Left forelimb (tissue), 1 donor: ENCODE measurements around the gene TBL1X.

Experiments
- DNase-seq: peaks from one replicate; pipeline ENCODE4 v3.0.0-alpha.2; 2018; ENCODE audit warnings: low spot score

The TBL1X gene

DNA sequence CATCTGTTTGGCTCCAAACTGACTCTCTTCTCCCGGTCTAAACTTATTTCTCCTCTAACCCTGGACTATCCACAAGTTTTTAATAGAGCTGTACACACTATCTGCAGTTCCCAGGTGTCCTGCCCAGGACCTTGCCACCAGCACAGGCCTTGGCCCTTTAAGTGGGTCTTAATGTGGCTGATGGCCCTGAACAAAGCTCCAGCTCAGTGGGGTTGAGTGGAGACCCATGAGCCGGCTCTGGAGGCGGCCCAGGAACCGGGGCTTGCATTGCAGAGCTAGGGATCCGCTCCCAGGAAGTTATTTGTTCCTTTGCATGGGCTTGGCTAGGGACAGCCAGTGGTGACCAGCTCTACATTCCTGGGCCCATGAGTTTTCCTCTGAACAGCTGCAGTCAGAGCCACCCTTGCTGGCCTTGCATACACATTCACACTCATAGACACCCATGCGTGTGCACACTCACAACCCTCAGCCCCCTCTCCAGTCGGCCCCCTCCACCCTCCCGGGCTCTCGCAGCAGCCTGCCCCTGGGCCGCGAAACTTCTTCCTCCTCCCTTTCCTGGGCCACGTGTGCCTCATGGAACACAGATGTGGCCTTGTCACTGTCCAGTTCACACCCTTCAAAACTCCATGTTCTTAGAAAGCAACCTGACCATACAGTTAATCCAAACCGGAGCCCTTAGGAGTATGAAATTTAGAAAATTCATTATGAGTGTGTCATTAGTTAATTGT, 242.6 kb downstream of the TBL1X start:
- DNase-seq, result no peak

DNA sequence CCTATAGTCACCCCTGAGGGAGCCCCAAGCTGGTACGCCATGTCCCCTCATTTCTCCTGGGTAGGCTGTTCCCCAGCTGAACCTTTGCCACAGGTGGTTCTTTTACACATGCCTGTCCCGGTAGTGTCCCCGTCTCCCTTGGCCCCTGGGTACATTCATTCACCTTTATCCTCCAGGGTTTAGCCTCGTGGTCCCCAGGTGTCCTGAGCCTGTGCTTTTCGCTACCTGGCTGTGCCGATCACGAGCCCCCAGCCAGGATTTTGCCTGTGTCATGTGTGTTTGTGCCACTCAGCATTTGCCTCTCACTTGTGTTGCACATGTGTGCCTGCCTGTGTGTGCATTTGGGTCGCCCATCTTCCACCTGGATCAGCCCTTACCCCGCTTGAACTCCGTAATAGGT, 243.2 kb downstream of the TBL1X start:
- no peak for DNase-seq

DNA sequence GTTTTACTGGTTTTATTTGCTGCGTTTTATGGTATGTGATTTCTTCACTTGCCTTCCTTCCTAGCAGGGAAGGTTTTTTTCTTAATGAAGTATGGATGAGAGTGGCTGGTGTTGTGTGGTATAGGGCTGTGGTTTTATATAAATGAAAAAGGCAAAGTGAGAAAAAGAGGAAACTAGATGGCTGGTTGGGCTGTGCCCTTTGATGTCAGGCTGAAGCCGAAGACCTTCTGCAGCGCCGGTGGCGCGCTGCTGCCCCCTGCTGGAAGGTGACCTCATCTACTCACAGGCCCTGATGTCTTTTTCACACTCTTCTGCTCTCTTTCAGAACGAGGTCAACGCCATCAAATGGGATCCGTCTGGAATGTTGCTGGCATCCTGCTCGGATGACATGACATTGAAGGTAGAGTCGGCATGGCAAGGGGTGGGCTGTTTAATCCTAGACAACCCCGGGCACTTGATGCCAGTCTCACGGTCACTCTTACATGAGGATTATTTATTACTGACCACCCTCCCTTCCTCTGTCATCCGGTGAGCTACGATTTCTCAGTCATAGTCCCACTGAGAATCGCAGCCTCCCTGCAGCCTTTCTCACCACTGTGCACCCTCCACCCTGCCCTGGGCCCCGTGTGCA, 244.2 kb downstream of the TBL1X start:
- peak; percentile 73 for DNase-seq

DNA sequence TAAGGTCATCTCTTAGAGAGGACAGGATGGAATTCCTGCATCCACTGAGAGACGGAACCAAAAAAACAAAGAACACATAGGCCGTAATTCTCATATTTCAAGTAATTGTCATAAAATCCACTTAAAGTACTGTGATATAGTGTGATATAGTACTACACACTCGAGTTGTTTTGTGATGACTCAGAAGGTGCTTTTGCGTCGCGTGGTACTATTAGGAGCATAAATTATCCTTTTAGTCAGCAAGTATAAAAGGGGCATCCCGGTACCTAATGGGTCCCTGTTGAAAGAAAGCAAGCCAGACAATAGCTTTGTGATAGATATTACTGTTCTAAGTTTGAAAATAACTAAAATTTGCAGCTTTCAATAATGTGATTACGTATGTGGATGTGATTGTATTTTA, 245.5 kb downstream of the TBL1X start:
- DNase-seq, result no peak

DNA sequence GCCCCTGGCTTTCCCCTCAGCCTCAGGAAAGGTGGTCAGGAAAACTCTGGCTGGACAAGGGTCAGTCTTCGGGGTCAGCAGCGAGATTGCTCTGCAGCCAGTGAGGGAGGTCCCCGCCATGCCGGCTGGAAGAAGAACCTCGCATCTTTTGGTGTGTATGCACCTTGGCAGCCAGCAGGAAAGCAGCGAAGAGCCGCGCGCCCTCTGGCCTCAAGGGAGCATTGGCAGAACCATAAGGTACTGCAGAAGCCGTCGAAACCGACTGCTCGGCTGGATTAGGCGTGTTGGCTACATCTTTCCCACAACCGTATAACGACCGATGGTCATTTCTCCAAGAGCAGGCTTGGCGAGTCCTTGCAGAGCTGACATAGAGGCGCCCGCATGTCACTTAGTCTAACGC, 252.5 kb downstream of the TBL1X start:
- no peak for DNase-seq

DNA sequence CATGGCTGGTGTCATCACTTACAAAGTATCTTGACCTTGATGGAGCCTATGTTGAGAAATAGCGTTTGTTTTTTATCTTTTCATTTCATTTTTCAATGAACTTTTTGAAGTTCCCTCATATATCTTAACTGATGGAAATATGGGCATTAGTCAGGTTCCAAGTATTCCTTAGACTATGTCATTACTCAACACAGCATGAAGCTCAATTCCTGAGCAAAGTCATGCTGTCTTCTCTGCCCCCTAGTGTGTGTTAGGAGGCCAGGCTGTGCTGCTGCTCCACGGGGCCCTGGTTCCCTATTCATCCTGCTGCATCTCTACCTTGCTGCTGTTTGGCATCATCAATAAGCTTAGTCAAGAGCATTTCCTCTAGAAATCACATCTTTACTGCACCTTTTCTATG, 259.9 kb downstream of the TBL1X start:
- no peak for DNase-seq

DNA sequence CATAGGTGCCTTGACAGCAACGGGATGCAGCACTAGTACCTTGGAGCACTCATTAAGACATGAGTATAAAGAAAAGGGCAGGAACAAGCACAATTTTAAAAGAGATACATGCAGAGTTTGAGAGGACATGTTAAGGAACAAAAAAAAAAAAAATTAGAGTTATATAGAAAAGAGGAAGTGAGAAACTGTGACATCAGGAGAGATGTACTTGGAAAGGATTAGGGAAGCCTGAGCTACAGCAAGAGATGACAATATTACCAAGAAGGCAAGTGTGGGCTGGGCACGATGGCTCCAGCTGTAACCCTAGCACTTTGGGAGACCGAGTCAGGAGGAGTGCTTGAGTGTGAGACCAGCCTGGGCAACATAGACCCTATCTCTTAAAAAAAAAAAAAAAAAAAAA, 263.4 kb downstream of the TBL1X start:
- no peak for DNase-seq

DNA sequence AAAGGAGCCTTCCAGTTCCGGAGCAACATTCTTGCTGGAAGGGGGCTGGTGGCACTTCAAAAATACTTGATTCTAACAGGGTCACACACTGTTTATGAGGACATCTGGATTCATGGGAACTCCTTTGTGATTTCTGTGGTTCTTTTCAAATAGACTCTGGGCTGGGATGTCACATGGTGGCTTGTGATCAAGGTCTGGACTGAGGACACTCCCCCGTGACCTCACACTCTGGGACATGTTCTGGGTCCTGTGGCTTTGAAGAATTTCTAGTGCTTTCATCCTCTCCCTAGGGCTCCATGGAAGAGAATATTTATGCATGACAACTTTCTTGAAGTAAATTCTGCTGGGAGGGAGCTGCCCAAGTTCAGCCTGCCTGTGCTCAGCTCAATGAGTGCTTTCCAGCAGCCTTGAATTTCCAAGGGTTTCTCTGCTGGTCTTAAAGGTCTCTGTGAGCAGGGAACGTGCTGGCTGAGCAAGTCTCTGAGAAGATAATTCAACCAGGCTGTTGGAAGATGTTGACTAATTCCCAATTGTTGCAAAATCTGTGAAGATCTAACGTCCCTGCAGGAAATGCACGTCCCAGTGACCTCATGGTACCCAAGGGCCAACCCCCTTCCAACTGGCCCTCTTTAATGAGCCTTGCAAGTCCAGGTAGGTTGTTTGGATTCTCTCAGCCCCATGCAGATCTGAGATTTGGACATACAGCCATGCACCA, 264.5 kb downstream of the TBL1X start:
- DNase-seq, result no peak

DNA sequence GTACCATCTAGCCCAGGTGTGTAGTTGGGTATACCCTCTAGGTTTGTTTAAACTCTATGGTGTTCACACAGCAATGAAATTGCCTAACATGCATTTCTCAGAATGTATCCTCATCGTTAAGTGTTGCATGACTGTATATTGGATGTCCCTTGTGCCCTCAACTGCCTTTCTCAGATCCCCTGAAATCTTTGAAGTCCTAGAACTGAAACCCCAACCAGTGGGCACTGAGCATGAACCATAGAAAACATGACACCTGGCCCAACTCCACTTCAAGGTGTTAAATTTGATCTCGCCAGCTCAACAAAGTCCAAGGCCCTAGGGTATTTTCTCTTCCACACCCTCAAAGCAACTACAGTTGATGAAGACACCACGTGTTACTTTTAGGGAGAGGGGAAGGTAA, 265.2 kb downstream of the TBL1X start:
- DNase-seq, result no peak

DNA sequence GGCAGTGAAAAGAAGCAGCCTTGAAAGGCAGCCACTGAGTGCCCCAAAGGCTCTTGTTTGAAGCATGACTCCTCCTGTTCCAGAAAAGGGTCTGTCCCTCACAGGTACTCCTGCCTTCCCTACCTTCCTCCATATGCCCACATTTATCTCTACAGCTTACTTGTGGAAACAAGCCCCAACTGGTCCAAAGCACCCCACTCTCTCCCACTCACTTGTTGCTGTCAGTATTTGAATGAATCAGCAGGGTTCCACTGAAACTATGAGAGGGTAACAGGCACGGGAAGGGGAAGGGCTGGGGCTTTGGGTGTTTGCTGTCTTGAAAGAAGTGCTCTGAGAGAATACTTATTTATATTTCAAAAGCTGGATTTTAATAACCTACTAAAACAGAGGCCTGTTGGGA, 265.9 kb downstream of the TBL1X start:
- no peak for DNase-seq

DNA sequence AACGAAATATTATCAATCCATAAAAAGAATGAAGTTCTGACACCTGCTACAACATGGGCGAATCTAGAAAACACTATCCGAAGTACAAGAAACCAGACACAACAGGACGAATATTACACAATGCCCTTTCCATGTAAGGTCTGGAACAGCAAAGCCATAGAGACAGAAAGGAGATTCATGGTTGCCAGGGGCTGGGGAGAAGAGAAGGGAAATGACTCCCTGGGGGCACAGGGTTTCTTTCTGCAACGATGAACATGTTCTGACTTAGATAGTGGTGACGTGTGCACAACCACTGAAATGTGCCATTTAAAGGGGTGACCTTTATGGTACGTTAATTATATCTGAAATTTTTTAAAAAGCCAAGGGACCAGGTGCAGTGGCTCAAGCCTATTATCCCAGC, 272.5 kb downstream of the TBL1X start:
- DNase-seq, result no peak

DNA sequence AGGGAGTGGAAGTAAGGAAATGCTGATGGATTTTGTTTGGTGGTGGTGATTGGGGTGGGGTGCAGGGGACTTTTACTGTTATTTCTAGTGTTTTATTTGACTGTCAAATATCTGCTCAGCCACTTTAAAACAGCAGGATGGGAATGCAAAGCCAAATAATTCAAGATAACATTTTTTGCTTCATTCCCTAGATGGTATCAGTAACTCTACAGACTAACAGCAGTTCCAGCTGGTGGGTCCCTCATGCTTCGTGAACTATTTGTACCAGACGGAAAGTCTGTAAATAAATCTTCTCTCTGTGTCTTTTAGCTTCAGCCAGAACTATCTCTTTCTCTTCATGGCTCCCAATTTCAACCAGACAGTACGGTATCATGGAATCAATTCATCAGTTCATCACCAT, 273.3 kb downstream of the TBL1X start:
- DNase-seq, result no peak

DNA sequence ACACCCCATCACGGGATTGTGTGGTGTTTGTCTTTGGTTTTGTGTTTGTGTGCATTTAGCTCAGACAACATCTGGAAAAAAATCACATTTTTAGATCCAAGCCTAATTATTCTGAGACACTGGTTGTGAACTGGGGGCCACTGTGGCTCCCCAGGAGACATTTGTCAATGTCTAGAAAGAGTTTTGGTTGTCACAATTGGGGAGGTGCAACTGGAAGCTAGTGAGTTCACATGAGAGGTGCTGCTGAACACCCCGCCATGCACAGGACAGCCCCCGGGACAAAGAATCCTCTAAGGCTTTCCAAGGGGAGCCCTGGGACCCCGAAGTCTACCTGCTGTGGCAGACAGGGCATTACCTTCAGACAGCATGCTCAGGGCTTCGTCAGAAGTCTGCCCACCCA, 274.3 kb downstream of the TBL1X start:
- no peak for DNase-seq

DNA sequence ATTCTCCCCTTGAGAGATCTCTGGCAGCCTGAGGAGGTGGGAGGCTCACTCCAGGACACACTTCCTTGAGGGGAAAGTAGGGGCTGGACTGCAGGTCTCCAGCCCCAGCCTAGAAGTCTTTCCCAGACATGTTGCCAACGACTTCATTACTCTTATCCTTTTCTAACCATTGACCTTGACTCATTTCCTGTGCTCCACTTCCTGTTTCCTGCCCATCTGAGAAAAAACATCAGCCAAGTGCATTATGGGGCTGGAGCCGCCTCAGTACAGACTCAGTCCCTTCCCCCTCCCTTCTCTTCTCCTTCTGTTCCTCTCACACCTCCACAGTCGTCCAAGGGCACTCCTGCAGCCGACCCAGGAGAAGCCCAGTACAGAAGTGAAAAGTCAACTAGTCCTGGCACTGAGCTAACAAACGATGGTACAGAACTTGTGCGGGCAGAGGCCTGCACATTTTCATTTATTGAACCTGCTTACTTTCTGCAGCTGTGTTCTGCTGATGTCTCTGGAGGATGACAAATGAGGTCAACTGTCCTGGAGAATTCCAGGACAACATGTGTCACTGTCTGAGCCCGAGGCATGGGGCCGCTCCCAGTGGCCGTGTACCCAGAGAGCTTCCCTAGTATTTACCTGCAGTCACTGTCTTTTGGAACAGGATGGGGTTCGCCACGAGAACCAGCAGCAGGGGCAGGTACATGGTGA, 280.7 kb downstream of the TBL1X start:
- no peak for DNase-seq

DNA sequence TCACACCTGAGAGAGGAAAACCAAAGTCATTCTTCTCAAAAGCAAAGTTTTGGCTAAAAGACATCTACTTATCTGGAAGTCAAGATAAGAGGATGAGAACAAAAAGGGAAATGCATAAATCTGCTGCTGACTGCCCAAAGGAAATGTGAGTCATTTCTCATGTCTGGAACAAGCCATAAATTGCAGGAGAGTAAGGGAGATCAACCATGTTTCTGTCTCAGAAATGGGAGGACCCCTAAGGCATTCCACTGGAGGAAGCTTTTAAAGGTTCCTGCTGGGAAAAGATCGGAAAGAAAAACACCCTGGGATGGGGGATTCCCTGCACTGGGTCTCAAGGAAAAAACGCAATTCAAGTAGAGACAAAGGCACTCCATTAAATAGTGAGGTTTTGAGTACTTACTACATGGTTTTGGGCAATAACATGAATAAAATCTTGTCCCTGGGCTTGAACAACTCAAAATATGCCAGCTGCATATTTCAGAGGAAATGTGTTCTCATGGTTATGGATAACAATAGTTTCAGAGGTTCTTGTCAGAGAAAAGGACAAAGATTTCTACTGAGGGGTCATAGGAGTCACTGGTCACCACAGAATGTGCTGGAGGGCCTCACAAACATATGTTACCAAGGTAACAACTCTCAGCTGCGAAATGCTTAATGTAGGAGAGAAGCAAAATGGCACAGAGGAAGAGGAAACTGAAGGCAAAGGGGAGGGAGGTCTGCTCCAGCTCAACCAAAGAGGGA, 281.5 kb downstream of the TBL1X start:
- no peak for DNase-seq

DNA sequence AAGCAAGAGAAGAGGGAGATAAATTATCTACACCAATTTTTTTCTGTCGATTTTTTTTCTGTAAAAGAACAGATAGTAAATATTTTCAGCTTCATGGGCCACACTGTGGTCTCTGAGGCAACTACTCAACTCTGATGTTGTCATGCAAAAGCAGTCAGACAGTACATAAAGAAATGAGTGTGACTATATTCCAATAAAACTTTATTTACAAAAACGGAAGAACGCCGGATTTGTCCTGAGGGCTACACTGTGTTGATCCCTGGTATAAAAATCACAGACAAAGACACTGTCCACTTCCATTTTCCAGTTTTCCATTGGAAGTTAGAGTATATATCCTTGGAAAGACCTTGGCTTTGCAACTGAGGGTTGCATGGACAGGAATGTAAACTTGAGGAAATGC, 282.8 kb downstream of the TBL1X start:
- DNase-seq, result no peak

DNA sequence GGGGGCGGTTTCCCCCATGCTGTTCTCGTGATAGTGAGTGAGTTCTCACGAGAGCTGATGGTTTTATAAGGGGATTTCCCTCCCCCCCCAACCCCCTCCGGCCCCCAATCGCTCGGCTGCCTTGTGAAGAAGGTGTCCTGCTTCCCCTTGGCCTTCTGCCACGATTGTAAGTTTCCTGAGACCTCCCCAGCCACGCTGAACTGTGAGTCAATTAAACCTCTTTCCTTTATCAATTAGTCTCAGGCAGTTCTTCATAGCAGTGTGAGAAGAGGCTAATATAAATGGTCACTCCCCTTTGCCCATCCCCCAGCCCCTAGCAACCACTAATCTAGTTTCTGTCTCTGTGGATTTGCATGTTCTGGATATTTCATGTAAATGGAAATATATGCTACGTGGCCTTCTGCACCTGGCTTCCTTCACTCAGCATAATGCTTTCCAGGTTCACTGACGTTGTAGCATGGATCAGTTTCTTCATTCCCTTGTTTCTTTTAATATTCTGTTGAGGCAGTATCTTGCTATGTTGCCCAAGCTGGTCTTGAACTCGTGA, 284.4 kb downstream of the TBL1X start:
- DNase-seq, result no peak

DNA sequence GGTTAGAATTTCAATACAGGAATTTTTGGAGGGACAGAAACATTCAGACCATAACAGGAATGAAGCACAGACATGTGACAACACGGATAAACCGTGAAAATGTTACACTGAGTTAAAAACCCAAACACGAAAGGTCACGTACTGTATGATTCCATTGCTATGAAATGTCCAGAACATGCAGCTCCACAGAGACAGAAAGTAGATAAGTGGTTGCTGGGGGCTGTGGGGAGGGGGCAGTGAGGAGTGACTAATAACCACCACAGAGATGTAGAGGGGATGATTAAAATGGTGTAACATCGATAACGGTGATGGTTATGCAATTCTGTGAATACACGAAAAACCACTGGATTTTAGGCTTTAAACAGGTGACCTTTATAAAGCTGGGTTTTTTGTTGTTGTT, 292.5 kb downstream of the TBL1X start:
- no peak for DNase-seq

DNA sequence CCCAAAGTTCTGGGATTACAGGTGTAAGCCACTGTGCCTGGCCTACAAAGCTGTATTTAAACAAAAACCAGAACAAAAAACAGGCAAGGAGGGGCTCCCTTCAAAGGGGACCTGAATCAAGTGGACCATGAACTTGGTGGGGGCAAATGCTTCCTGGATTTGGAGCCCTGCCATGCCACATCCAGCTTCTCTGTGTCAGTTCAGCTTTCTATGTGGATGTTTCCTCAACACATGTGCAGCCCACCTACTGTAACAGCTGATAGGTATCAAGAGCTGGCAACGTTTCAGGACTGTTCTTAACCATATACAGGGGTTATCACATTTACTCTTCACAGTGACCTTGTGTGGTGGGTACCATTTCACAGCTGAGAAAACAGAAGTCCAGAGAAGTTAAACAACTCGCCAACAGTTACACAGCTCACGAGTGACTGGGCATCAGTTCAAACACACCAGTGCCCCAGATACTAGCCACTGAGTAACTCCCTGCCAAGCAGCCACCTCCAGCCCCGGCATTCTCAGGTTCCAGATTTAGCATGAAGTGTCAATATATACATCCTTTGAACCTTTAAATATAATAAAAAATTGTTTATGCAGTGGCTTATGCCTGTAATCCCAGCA, 293.3 kb downstream of the TBL1X start:
- DNase-seq, result no peak

DNA sequence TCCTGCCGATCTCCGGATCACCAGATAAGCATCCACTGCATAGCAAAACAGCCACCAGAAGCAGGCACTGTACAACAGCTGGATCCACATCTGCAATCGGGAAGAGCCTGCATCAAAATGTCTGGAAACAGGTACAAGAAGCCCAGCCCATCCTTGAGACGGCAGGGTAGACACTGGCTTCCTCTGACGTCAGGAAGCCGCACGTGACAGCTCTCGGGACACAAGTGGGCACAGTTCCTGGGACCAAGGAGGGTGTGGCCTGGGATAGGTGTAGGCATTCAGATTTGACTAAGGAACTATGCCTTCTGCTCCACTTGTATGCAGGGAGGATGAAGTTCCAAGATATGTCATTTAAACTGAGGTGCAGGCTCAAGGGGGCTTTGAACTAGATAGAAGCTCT, 294.5 kb downstream of the TBL1X start:
- no peak for DNase-seq

DNA sequence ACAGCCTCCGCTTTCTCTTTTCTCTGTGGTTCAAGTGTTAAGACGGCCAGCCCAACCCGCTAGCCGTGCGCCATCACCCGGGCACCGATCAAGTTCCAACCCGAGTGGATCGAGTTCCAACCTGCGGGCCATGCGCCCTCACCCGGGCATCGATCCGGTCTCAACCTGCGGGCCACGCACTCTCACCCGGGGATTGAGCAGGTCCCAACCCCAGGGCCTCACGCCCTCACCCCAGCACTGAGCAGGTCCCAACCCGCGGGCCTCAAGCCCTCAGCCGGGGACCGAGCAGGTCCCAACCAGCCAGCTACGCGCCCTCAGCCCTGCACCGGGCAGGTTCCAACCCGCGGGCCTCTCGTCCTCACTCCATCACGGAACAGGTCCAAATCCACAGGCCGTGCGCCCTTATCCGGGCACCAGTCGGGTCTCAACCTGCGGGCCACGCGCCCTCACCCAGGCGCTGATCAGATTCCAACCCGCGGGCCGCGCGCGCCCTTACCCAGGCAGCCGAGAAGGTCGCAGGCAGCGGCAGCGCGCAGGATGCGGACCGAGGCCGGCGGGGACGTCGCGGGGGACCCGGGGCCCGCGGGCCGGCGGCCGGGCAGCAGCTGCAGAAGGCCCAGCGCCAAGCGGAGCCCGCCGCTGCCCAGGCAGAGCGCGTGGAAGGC, 300.3 kb downstream of the TBL1X start:
- DNase-seq, result no peak
